GM13977 (cell line): ENCODE data around the gene ZNF280A.
"Not testable (repeated sequence)": the region's sequence is repeated elsewhere in the genome, so short reads cannot be mapped to it uniquely, and the experiment has no call there.

Source experiments
- DNase-seq: peaks from one replicate; pipeline ENCODE4 v3.0.0; 2012; ENCODE audit warnings: low spot score
- CTCF ChIP-seq: IDR thresholded peaks from 2 replicates; pipeline ENCODE4 v1.5.1; 2012; ENCODE audit warnings: mild to moderate bottlenecking, control low read depth; ENCODE audit not compliant: insufficient read depth; ENCODE audit errors: extremely low read depth, missing control alignments
- in situ Hi-C: fragments of 300-500 bp; cut with MboI; formaldehyde crosslinking; loops from one replicate; pipeline ENCODE4 v1.12.0; 2022; ENCODE audit warnings: low sequenced_read_pairs, low pct_unique_long_range_greater_than_20kb, mixed read lengths, inconsistent platforms; ENCODE audit not compliant: unreplicated experiment

Gene ZNF280A

GRCh38 chr22:22506736-22507135 lies 13.3 kb downstream of the ZNF280A start:
- no peak for TF ChIP-seq CTCF
- DNase-seq = no peak
- in situ Hi-C loops = no loop called here

- in situ Hi-C loops = no loop called here
- no peak for TF ChIP-seq CTCF
- DNase-seq = no peak
These were observed 21.8 kb downstream of the ZNF280A start for GRCh38 chr22:22498267-22498666.

DNA sequence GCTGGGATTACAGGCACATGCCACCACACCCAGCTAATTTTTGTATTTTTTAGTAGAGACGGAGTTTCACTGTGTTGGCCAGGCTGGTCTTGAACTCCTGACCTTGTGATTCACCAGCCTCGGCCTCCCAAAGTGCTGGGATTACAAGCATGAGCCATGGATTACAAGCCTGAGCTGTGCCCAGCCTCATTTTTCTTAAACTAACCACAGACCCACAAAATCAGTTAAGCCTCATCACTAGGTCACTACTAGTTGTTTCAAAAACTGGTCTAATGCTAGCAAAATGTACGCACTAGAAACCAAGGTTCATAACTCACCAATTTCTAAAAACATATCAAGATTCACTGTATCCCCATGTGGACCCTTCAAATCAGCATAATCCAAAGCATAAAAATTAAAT lies 28.5 kb downstream of the ZNF280A start:
- in situ Hi-C loops, DNase-seq: not testable (repeated sequence)

GRCh38 chr22:22488736-22489135 lies 31.3 kb downstream of the ZNF280A start:
- DNase-seq = no peak
- in situ Hi-C loops = no loop called here
- TF ChIP-seq CTCF = no peak

DNA sequence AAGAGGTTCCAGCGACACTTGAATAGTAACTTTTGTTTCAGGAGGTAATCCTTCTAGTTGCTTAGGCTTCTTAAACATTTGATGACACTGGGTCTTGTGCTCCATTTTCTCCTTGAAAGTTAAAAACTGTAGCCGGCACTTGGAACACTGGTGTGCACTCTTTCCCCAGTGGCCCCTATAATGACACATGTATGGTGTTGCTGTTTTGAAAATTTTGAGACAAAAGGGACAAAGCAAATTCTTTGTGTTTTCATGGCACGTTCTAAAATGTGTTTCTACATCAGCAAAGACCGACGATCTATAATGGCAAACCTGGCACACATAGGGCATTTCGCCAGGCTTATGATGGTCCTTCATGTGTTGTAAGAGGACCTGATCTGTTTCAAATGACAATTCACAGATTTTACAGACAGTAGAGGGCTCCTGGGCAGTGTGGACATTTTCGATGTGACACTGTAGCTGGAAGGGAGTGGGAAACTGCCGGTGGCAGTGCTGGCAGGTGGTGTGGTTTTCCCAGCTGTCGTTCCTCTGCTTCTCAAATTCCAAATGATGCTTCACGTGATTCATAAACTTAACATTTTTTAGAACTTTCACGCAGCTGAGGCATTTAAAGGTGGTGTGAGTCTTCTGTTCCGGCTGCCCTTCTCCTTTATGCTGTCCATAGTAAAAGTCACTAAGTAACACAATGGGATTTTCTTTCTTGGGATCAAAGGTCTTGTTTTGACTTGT lies 32.0 kb downstream of the ZNF280A start:
- TF ChIP-seq CTCF = no peak
- in situ Hi-C loops = no loop called here
- no peak for DNase-seq

DNA sequence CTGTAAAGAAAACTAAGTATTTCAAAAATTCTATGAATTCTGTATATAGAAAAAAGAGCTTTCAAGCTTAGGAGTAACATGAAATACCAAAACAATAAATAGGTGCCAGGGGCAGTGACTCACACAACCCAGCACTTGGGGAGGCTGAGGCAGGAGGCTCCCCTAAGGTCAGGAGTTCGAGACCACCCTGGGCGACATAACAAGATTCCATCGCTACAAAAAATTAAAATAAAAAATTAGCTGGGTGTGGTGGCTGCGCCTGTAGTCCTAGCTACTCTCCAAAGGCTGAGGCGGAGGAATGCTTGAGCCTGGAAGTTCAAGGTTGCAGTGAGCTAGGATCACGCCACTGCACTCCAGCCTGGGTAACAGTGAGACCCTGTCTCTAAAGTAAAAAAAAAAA lies 33.0 kb downstream of the ZNF280A start:
- in situ Hi-C loops = no loop called here
- TF ChIP-seq CTCF = no peak
- DNase-seq = no peak

GRCh38 chr22:22486132-22486899 lies 33.8 kb downstream of the ZNF280A start:
- no peak for DNase-seq
- in situ Hi-C loops = no loop called here

More at GRCh38 chr22:22486132-22486899, 33.8 kb downstream of the ZNF280A start:
- no peak for TF ChIP-seq CTCF
